Mammary epithelial cell (primary cell): ENCODE measurements around the gene TRA2A.

Experiments used
- EZH2 ChIP-seq: IDR thresholded peaks from 2 replicates; pipeline ENCODE4 v1.6.1; 2012; ENCODE audit warnings: low read length, inconsistent platforms, borderline replicate concordance
- TF ChIP-seq, protein P1 (sequence below), 2 donors: IDR thresholded peaks in 1 of 2; conservative IDR thresholded peaks in 1 of 2; 2 replicates each; pipeline ENCODE4 v1.5.1; 2011 to 2012; ENCODE audit warnings: inconsistent platforms in 2 of 2, low read length in 2 of 2, mild to moderate bottlenecking in 2 of 2, control low read depth in 1 of 2, low read depth in 1 of 2; ENCODE audit not compliant: insufficient read depth in 1 of 2; ENCODE audit errors: extremely low read depth in 1 of 2

DNA sequence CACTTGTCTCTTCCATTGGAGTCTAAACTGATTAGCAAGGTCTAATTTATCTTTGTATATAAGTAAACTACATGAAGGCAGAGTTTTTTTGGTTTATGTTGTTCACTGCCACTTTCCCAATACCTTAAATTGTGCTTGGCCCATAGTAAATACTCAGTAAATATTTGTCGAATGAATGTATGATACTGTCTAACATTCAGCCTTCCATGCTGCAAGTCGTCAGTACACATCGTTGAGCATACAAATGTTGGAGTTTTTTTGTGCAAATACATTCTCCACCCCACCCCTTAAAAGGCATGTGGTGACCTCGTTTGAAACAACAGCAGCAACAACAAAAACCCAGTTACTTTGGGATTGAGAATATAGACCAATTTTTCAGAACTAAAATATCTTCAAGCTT, 44.1 kb downstream of the TRA2A start:
- TF ChIP-seq, protein P1, sequence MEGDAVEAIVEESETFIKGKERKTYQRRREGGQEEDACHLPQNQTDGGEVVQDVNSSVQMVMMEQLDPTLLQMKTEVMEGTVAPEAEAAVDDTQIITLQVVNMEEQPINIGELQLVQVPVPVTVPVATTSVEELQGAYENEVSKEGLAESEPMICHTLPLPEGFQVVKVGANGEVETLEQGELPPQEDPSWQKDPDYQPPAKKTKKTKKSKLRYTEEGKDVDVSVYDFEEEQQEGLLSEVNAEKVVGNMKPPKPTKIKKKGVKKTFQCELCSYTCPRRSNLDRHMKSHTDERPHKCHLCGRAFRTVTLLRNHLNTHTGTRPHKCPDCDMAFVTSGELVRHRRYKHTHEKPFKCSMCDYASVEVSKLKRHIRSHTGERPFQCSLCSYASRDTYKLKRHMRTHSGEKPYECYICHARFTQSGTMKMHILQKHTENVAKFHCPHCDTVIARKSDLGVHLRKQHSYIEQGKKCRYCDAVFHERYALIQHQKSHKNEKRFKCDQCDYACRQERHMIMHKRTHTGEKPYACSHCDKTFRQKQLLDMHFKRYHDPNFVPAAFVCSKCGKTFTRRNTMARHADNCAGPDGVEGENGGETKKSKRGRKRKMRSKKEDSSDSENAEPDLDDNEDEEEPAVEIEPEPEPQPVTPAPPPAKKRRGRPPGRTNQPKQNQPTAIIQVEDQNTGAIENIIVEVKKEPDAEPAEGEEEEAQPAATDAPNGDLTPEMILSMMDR (conservative IDR thresholded peaks at IDR 0.05 in 1 of 2, IDR thresholded peaks at IDR 0.05 in 1 of 2; ENCODE audit: extremely low read depth in 1 of 2, insufficient read depth in 1 of 2, low read depth in 1 of 2, low read length in 2 of 2), result no peak
- no peak for TF ChIP-seq EZH2
